ENCODE data around the gene ROBO1. TPM values are rescaled to one million over a fixed set of nuclear protein-coding genes. Genes with fewer than 3 reads are reported as not detected.

The ROBO1 gene
- total and polyA plus RNA-seq, 2 of the 13 experiments (the other 11 are each of a cell fraction or from before 2014, with no cell fraction given): 52.2 to 71.0 TPM

DNA sequence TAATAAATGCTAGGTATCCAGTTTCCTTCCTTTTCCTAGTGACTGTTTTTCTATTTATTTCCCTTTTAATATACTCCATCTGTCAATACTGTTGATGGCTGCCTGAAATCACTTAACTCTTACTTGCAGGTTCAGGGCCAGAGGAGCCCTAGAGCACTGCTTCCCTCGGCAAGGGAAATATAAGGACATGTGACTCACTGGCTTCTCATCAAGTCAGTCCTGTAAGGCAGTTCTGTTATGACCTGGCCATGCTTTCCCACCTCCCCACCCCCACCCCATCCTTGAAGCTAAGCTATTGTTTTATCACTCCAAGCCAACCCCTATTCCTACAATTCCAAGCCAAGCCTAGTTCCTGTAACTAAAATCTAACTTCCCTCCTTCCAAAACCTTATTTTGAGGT, 800.7 kb downstream of the ROBO1 start:
- TF ChIP-seq ZNF572 (CRISPR knock-in tag; IDR thresholded peaks at IDR 0.05) (no peak), PPARG (CRISPR knock-in tag; conservative IDR thresholded peaks at IDR 0.05) (no peak), ZNF225 (CRISPR knock-in tag; IDR thresholded peaks at IDR 0.05) (no peak), RFX5 (IDR thresholded peaks at IDR 0.05; ENCODE audit: low read depth, low read length) (no peak), GZF1 (CRISPR knock-in tag; IDR thresholded peaks at IDR 0.05) (no peak), ZNF577 (CRISPR knock-in tag; IDR thresholded peaks at IDR 0.05; ENCODE audit: borderline replicate concordance, low read depth) (no peak), NR2F1 (CRISPR knock-in tag; IDR thresholded peaks at IDR 0.05) (no peak), BORCS8-MEF2B (CRISPR knock-in tag; IDR thresholded peaks at IDR 0.05) (no peak), TEAD3 (CRISPR knock-in tag; optimal IDR thresholded peaks at IDR 0.05; ENCODE audit: borderline replicate concordance) (no peak)
- TF ChIP-seq, protein P1, sequence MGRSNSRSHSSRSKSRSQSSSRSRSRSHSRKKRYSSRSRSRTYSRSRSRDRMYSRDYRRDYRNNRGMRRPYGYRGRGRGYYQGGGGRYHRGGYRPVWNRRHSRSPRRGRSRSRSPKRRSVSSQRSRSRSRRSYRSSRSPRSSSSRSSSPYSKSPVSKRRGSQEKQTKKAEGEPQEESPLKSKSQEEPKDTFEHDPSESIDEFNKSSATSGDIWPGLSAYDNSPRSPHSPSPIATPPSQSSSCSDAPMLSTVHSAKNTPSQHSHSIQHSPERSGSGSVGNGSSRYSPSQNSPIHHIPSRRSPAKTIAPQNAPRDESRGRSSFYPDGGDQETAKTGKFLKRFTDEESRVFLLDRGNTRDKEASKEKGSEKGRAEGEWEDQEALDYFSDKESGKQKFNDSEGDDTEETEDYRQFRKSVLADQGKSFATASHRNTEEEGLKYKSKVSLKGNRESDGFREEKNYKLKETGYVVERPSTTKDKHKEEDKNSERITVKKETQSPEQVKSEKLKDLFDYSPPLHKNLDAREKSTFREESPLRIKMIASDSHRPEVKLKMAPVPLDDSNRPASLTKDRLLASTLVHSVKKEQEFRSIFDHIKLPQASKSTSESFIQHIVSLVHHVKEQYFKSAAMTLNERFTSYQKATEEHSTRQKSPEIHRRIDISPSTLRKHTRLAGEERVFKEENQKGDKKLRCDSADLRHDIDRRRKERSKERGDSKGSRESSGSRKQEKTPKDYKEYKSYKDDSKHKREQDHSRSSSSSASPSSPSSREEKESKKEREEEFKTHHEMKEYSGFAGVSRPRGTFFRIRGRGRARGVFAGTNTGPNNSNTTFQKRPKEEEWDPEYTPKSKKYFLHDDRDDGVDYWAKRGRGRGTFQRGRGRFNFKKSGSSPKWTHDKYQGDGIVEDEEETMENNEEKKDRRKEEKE (IDR thresholded peaks at IDR 0.05): no peak
- TF ChIP-seq, protein P2, sequence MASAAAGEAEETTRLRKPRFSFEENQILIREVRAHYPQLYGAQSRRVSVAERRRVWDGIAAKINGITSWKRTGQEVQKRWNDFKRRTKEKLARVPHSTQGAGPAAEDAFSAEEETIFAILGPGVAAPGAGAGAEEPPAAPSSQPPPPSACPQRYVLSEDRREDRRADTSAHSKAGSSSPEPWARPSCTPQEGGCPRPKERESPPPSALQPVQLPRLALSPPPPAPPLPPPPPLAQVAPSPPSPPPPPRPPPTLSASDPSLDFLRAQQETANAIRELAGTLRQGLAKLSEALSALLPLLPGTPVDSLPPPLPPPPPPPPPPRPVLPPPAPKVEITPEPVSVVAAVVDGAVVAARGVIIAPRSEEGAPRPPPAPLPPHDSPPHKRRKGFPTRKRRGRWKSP (CRISPR knock-in tag; IDR thresholded peaks at IDR 0.05): no peak
- TF ChIP-seq, protein P3, sequence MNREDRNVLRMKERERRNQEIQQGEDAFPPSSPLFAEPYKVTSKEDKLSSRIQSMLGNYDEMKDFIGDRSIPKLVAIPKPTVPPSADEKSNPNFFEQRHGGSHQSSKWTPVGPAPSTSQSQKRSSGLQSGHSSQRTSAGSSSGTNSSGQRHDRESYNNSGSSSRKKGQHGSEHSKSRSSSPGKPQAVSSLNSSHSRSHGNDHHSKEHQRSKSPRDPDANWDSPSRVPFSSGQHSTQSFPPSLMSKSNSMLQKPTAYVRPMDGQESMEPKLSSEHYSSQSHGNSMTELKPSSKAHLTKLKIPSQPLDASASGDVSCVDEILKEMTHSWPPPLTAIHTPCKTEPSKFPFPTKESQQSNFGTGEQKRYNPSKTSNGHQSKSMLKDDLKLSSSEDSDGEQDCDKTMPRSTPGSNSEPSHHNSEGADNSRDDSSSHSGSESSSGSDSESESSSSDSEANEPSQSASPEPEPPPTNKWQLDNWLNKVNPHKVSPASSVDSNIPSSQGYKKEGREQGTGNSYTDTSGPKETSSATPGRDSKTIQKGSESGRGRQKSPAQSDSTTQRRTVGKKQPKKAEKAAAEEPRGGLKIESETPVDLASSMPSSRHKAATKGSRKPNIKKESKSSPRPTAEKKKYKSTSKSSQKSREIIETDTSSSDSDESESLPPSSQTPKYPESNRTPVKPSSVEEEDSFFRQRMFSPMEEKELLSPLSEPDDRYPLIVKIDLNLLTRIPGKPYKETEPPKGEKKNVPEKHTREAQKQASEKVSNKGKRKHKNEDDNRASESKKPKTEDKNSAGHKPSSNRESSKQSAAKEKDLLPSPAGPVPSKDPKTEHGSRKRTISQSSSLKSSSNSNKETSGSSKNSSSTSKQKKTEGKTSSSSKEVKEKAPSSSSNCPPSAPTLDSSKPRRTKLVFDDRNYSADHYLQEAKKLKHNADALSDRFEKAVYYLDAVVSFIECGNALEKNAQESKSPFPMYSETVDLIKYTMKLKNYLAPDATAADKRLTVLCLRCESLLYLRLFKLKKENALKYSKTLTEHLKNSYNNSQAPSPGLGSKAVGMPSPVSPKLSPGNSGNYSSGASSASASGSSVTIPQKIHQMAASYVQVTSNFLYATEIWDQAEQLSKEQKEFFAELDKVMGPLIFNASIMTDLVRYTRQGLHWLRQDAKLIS (CRISPR knock-in tag; IDR thresholded peaks at IDR 0.05): no peak
- TF ChIP-seq, protein P4, sequence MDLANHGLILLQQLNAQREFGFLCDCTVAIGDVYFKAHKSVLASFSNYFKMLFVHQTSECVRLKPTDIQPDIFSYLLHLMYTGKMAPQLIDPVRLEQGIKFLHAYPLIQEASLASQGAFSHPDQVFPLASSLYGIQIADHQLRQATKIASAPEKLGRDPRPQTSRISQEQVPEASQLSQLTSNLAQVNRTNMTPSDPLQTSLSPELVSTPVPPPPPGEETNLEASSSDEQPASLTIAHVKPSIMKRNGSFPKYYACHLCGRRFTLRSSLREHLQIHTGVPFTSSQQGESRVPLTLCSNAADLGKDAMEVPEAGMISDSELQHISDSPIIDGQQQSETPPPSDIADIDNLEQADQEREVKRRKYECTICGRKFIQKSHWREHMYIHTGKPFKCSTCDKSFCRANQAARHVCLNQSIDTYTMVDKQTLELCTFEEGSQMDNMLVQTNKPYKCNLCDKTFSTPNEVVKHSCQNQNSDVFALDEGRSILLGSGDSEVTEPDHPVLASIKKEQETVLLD (CRISPR knock-in tag; IDR thresholded peaks at IDR 0.05; ENCODE audit: low read depth): no peak
- TF ChIP-seq, protein P5, sequence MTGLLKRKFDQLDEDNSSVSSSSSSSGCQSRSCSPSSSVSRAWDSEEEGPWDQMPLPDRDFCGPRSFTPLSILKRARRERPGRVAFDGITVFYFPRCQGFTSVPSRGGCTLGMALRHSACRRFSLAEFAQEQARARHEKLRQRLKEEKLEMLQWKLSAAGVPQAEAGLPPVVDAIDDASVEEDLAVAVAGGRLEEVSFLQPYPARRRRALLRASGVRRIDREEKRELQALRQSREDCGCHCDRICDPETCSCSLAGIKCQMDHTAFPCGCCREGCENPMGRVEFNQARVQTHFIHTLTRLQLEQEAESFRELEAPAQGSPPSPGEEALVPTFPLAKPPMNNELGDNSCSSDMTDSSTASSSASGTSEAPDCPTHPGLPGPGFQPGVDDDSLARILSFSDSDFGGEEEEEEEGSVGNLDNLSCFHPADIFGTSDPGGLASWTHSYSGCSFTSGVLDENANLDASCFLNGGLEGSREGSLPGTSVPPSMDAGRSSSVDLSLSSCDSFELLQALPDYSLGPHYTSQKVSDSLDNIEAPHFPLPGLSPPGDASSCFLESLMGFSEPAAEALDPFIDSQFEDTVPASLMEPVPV (CRISPR knock-in tag; IDR thresholded peaks at IDR 0.05): no peak
- CTCF ChIA-PET (ENCODE audit: low intra/inter-chr PET ratio, low total read pairs): no interaction called here
- in situ Hi-C loops (cut with HindIII; ENCODE audit: extremely low pct_ligation_motif_present, low pct_unique_long_range_greater_than_20kb): no loop called here
- 95% methylated on average over 1 of the region's 1 CpG for WGBS (ENCODE audit: low lambda C conversion rate)
- Histone ChIP-seq H4K20me1 (ENCODE audit: insufficient read depth, low read length) (no peaks in the 10 kb centered on the region), H3K4me3 (replicated peaks in 1 of 3; ENCODE audit: insufficient read depth in 1 of 3, low read depth in 2 of 3, low read length in 3 of 3) (no peak overlapping the region), H3K36me3 (replicated peaks in 1 of 2; ENCODE audit: control insufficient read depth in 1 of 2, insufficient read depth in 2 of 2, low read length in 2 of 2) (no peaks in the 10 kb centered on the region), H3K79me2 (ENCODE audit: insufficient read depth, low read length) (peaks cover 84% of the 10 kb centered on the region), H3K27me3 (ENCODE audit: control insufficient read depth in 1 of 2, insufficient read depth in 2 of 2, low read length in 2 of 2) (no peaks in the 10 kb centered on the region), H2AFZ (ENCODE audit: low read length) (no peak overlapping the region), H3K4me1 (ENCODE audit: insufficient read depth, low read length) (peaks cover 15% of the 10 kb centered on the region), H3K9me3 (ENCODE audit: low read length) (no peaks in the 10 kb centered on the region), H3K27ac (ENCODE audit: extremely low read length, insufficient read depth, low read length) (no peak overlapping the region), H3K9ac (ENCODE audit: insufficient read depth, low read depth, low read length) (no peak overlapping the region), H3K4me2 (ENCODE audit: low read depth, low read length) (no peak overlapping the region)
- ATAC-seq (no peak), FAIRE-seq (no peak), DNase-seq (ENCODE audit: low spot score) (no peak)
- no TSS peak for BruUV-seq (replicated peaks)
- intact Hi-C loops (cut with micrococcal nuclease; ENCODE audit: unreplicated experiment): no loop called here
- POLR2A ChIA-PET: no interaction called here
